PC-9 (cell line): ENCODE measurements around the gene OR4D2. TPM values are rescaled to one million over a fixed set of nuclear protein-coding genes. Genes with fewer than 3 reads are reported as not detected.

ENCODE experiments used
- BruUV-seq: library from RNA; stranded (reverse); fragments of 400-500 nt; replicated peaks from 2 replicates; lab custom pipeline; 2021; lab: Mats Ljungman, UMichigan
- CTCF ChIA-PET: fragments of 300-600 bp; sonication (Branson Sonifier 250); formaldehyde crosslinking; loops from one replicate; lab custom pipeline; 2022; ENCODE audit warnings: antibody characterized with exemption; lab: Charles Lee
- POLR2A ChIA-PET: fragments of 300-600 bp; sonication (Branson Sonifier 250); formaldehyde crosslinking; loops from one replicate; lab custom pipeline; 2022; ENCODE audit warnings: antibody characterized with exemption; ENCODE audit not compliant: unreplicated experiment; lab: Charles Lee
- DNase-seq, 2 experiments: peaks; one replicate each; pipeline versions ENCODE4 v3.0.0 to v3.0.0-alpha.2; 2015 to 2022; ENCODE audit warnings: mixed read lengths in 1 of 2
- H2AFZ ChIP-seq: fragments of 200-600 bp; sonication (generic); 2 replicates; pipeline ENCODE4 v1.8.1; 2017; ENCODE audit warnings: antibody characterized with exemption
- H3F3A ChIP-seq: fragments of 200-600 bp; sonication (generic); 2 replicates; pipeline ENCODE4 v1.8.1; 2017; ENCODE audit warnings: antibody characterized with exemption, mild to moderate bottlenecking, low read depth; ENCODE audit not compliant: insufficient read depth
- H3K27ac ChIP-seq: fragments of 200-600 bp; sonication (generic); 2 replicates; pipeline ENCODE4 v1.6.1; 2016; ENCODE audit warnings: mixed run types
- H3K27me3 ChIP-seq: fragments of 200-600 bp; sonication (generic); 2 replicates; pipeline ENCODE4 v1.6.1; 2016; ENCODE audit warnings: low read depth, mixed run types; ENCODE audit not compliant: insufficient read depth
- H3K36me3 ChIP-seq: fragments of 200-600 bp; sonication (generic); 2 replicates; pipeline ENCODE4 v1.6.1; 2016; ENCODE audit warnings: low read depth, mixed run types
- H3K4me1 ChIP-seq: fragments of 200-600 bp; sonication (generic); replicated peaks from 2 replicates; pipeline ENCODE4 v1.6.1; 2016; ENCODE audit warnings: mixed run types; ENCODE audit not compliant: insufficient read depth
- H3K4me2 ChIP-seq: fragments of 200-600 bp; sonication (generic); 2 replicates; pipeline ENCODE4 v1.6.1; 2017; ENCODE audit warnings: mixed run types
- H3K4me3 ChIP-seq: fragments of 200-600 bp; sonication (generic); 2 replicates; pipeline ENCODE4 v1.6.1; 2016; ENCODE audit warnings: mixed run types
- H3K79me2 ChIP-seq: fragments of 200-600 bp; sonication (generic); 2 replicates; pipeline ENCODE4 v1.6.1; 2017; ENCODE audit warnings: low read depth, mixed run types
- H3K9me2 ChIP-seq: fragments of 200-600 bp; sonication (generic); 2 replicates; pipeline ENCODE4 v1.8.1; 2017; ENCODE audit warnings: mild to moderate bottlenecking; ENCODE audit not compliant: insufficient read depth
- H3K9me3 ChIP-seq: fragments of 200-600 bp; sonication (generic); 2 replicates; pipeline ENCODE4 v1.8.1; 2016; ENCODE audit warnings: low read depth; ENCODE audit not compliant: insufficient read depth
- H4K20me1 ChIP-seq: fragments of 200-600 bp; sonication (generic); 2 replicates; pipeline ENCODE4 v1.8.1; 2017; ENCODE audit not compliant: insufficient read depth
- CTCF ChIP-seq: fragments of 200-600 bp; sonication (generic); conservative IDR thresholded peaks from 2 replicates; pipeline ENCODE4 v1.6.1; 2017; ENCODE audit warnings: mixed run types, antibody characterized with exemption, mild to moderate bottlenecking, moderate library complexity
- EZH2 ChIP-seq: fragments of 200-600 bp; sonication (generic); IDR thresholded peaks from 2 replicates; pipeline ENCODE4 v1.8.0; 2017; ENCODE audit warnings: antibody characterized with exemption, low read depth
- intact Hi-C: fragments of 100-400 bp; cut with micrococcal nuclease; formaldehyde crosslinking; loops from one replicate; pipeline ENCODE4 v1.10.0; 2022; ENCODE audit not compliant: unreplicated experiment
- total RNA-seq: library from RNA; stranded (reverse); gene quantifications from 2 replicates; pipeline ENCODE4 v1.2.3, GENCODE V29; 2021

Gene OR4D2
- total RNA-seq, 1 experiment from 2014 or later: not detected

- Histone ChIP-seq H3K27me3 (peaks cover 70% of the 10 kb centered on the region), H3K79me2 (no peaks in the 10 kb centered on the region), H3K9me2 (no peaks in the 10 kb centered on the region), H2AFZ (no peak overlapping the region), H3K4me1 (no peaks in the 10 kb centered on the region), H4K20me1 (no peaks in the 10 kb centered on the region), H3F3A (no peaks in the 10 kb centered on the region), H3K27ac (no peak overlapping the region), H3K4me3 (no peak overlapping the region), H3K4me2 (no peak overlapping the region), H3K9me3 (no peaks in the 10 kb centered on the region), H3K36me3 (no peaks in the 10 kb centered on the region)
- BruUV-seq: no TSS peak
- CTCF ChIA-PET: no interaction called here
- POLR2A ChIA-PET: no interaction called here
- TF ChIP-seq EZH2 (no peak), CTCF (no peak)
- peak; percentile 14 to 35 for DNase-seq
- intact Hi-C loops: no loop called here
Measured at GRCh38 chr17:58184308-58184985, 17.7 kb downstream of the OR4D2 start.

- Histone ChIP-seq H2AFZ (no peak overlapping the region), H3K4me1 (no peaks in the 10 kb centered on the region), H3K36me3 (no peaks in the 10 kb centered on the region), H3K27ac (no peak overlapping the region), H3K79me2 (no peaks in the 10 kb centered on the region), H3K9me3 (no peaks in the 10 kb centered on the region), H3F3A (no peaks in the 10 kb centered on the region), H3K4me3 (no peak overlapping the region), H3K4me2 (no peak overlapping the region), H3K9me2 (no peaks in the 10 kb centered on the region), H4K20me1 (no peaks in the 10 kb centered on the region), H3K27me3 (peaks cover 70% of the 10 kb centered on the region)
- no peak for TF ChIP-seq CTCF
- TF ChIP-seq EZH2: no peak
- BruUV-seq: no TSS peak
- DNase-seq: no peak
- intact Hi-C loops: no loop called here
- POLR2A ChIA-PET: no interaction called here
- CTCF ChIA-PET: no interaction called here
Measured at GRCh38 chr17:58184986-58185761, 18.4 kb downstream of the OR4D2 start.

DNA sequence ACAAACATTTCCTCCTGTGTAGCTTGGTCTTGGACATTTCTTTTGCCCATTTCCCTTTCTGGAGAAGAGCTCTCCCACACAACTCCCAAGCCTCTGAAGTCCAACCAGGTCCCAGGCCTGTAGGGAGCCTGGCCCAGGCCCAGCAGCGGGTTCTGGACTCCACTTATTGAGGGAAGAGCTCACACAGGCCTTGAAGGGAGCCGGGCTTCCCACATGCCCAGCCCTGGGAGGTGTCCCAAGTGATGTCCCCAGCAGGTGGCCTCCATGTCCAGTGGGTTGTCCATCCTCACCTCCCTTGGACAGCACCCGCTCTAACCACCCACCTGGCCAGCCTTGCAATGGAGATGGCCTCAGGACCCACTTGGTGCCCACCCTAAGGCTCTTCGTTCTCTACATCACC lies 19.8 kb downstream of the OR4D2 start:
- POLR2A ChIA-PET: interaction anchor here (0.6 kb wide), 1 partner anchor 141 kb away, joined by 3 read pairs; no protein-coding TSS in a partner anchor
- intact Hi-C loops: no loop called here
- DNase-seq: no peak
- no peak overlapping the region for H3K27ac ChIP-seq
- H3K4me2 ChIP-seq: no peak overlapping the region
- no peak overlapping the region for H3K4me3 ChIP-seq
- BruUV-seq: no TSS peak
- H3K79me2 ChIP-seq: no peaks in the 10 kb centered on the region
- CTCF ChIA-PET: no interaction called here
- H3K9me2 ChIP-seq: no peaks in the 10 kb centered on the region
- no peaks in the 10 kb centered on the region for H3K4me1 ChIP-seq
- no peaks in the 10 kb centered on the region for H3K9me3 ChIP-seq
- no peaks in the 10 kb centered on the region for H4K20me1 ChIP-seq
- no peaks in the 10 kb centered on the region for H3K36me3 ChIP-seq
- TF ChIP-seq EZH2 (no peak), CTCF (no peak)
- peaks cover 69% of the 10 kb centered on the region for H3K27me3 ChIP-seq
- no peak overlapping the region for H2AFZ ChIP-seq
- H3F3A ChIP-seq: no peaks in the 10 kb centered on the region
